Glutamatergic neuron (in vitro differentiated cells): Measurements from ENCODE around the gene COL13A1. TPM values are rescaled to one million over a fixed set of nuclear protein-coding genes. Genes with fewer than 3 reads are reported as not detected.

Experiments used
- DNase-seq: peaks from one replicate; pipeline ENCODE4 v3.0.0; 2022
- H3K27ac Mint-ChIP-seq: one replicate; pipeline ENCODE4 v1.8.0; 2020; ENCODE audit warnings: mild to moderate bottlenecking, mixed read lengths, inconsistent platforms; ENCODE audit not compliant: unreplicated experiment
- H3K27me3 Mint-ChIP-seq: one replicate; pipeline ENCODE4 v1.8.0; 2020; ENCODE audit warnings: mild to moderate bottlenecking, moderate library complexity, mixed read lengths, inconsistent platforms; ENCODE audit not compliant: unreplicated experiment
- H3K36me3 Mint-ChIP-seq: one replicate; pipeline ENCODE4 v1.8.0; 2020; ENCODE audit warnings: mild to moderate bottlenecking, mixed read lengths, inconsistent platforms; ENCODE audit not compliant: unreplicated experiment
- H3K4me1 Mint-ChIP-seq: one replicate; pipeline ENCODE4 v1.8.0; 2020; ENCODE audit warnings: mild to moderate bottlenecking, low read depth, mixed read lengths, inconsistent platforms; ENCODE audit not compliant: unreplicated experiment
- H3K4me3 Mint-ChIP-seq: one replicate; pipeline ENCODE4 v1.8.0; 2020; ENCODE audit warnings: mild to moderate bottlenecking, mixed read lengths, inconsistent platforms; ENCODE audit not compliant: unreplicated experiment
- H3K9me3 Mint-ChIP-seq: one replicate; pipeline ENCODE4 v1.8.0; 2020; ENCODE audit warnings: mild to moderate bottlenecking, moderate library complexity, mixed read lengths, inconsistent platforms; ENCODE audit not compliant: unreplicated experiment
- total RNA-seq: library from RNA; stranded (reverse); fragmentation: NEBNext Ultra II Directional; extraction: Animal tissue kit (Norgen Biotek cat#: 25700); gene quantifications from one replicate; pipeline ENCODE4 v1.2.1, GENCODE V29; 2021; ENCODE audit not compliant: unreplicated experiment
- TF ChIP-seq, protein P1 (sequence below): fragments of 200-600 bp; sonication (generic); IDR thresholded peaks from one replicate; pipeline ENCODE4 v1.5.0; 2021; ENCODE audit not compliant: partially characterized antibody, unreplicated experiment

Gene COL13A1
- total RNA-seq, 1 donor from 2014 or later = 8.5 TPM

DNA sequence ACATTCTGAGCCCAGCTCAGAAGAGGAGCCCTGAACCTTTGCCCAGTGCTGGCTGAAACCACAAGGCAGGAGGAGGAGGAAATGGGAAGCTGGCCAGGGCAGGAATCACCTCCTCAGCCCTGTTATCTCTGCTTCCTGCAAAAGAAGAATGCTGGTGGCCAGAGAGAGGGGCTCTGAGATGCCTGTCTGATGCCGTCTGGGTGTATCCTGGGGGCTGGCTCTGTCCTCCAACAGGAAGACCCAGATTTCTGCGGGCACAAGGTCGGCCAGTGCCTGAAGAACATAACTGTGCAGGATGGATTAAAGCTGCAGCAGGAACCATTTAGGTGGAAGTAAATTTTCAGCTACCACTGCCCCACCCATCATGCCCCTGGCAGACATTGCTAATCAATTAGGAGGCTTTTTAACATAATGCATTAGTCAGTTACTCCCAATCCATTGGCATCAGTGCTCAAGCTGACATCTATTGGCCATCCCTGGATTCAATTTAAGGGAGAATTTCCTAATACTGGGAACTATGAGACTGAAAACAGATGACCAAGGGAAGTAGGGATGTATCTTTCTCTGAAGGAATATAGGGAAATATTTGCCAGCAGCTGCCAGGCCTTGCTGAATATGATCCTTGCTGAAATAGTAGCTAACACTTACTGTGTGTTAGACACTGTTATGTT lies 67.7 kb downstream of the COL13A1 start:
- Mint-ChIP-seq H3K4me1 (peaks cover 14% of the 10 kb centered on the region), H3K9me3 (peaks cover 3% of the 10 kb centered on the region), H3K4me3 (no peak overlapping the region), H3K27ac (no peak overlapping the region), H3K36me3 (no peaks in the 10 kb centered on the region), H3K27me3 (peaks cover 13% of the 10 kb centered on the region)
- no peak for DNase-seq
- TF ChIP-seq, protein P1, sequence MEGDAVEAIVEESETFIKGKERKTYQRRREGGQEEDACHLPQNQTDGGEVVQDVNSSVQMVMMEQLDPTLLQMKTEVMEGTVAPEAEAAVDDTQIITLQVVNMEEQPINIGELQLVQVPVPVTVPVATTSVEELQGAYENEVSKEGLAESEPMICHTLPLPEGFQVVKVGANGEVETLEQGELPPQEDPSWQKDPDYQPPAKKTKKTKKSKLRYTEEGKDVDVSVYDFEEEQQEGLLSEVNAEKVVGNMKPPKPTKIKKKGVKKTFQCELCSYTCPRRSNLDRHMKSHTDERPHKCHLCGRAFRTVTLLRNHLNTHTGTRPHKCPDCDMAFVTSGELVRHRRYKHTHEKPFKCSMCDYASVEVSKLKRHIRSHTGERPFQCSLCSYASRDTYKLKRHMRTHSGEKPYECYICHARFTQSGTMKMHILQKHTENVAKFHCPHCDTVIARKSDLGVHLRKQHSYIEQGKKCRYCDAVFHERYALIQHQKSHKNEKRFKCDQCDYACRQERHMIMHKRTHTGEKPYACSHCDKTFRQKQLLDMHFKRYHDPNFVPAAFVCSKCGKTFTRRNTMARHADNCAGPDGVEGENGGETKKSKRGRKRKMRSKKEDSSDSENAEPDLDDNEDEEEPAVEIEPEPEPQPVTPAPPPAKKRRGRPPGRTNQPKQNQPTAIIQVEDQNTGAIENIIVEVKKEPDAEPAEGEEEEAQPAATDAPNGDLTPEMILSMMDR = no peak

DNA sequence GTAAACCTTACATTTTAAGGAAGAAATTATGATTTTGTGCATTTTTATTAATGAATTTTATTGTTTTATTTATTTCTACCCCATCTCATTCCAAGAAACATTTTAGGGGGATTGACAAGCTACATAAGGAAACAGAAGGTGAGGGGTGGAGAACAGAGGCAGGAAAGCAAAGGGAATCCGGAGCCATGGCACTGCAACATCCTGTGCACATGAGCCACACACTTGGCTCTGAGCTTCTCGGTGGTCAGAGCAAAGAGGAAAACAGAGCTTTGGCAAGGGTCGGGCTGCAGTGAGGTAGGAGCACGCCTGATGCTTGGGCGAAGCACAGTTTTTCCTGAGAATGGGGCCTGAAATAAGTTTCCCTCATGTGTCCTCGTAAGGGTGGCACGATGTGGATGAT lies 68.9 kb downstream of the COL13A1 start:
- H3K36me3 Mint-ChIP-seq = no peaks in the 10 kb centered on the region
- peaks cover 12% of the 10 kb centered on the region for H3K4me1 Mint-ChIP-seq
- H3K27ac Mint-ChIP-seq = no peak overlapping the region
- peaks cover 3% of the 10 kb centered on the region for H3K9me3 Mint-ChIP-seq
- H3K4me3 Mint-ChIP-seq = no peak overlapping the region
- TF ChIP-seq, protein P1 = no peak
- H3K27me3 Mint-ChIP-seq = peaks cover 13% of the 10 kb centered on the region
- no peak for DNase-seq

DNA sequence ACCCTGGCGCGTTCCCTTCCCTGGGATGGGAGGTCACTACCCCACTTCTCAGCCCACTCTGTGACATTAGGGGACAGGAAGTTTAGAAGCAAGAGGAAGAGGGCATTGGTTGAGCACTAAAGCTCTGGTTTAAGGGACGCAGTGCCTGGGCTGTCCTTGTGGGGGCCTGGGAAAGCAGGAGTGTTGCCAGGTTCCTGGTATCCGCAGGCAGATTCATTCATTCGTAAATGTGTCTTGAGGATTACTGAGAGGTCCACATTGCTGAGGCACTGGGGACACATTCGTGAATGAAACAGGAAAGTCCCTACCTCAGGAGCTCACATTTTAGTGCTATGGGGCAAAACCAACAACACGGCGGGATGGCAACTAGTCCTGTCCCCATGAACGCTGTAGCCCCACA lies 69.4 kb downstream of the COL13A1 start:
- H3K4me3 Mint-ChIP-seq = no peak overlapping the region
- peaks cover 14% of the 10 kb centered on the region for H3K4me1 Mint-ChIP-seq
- H3K27ac Mint-ChIP-seq = no peak overlapping the region
- TF ChIP-seq, protein P1 = no peak
- peaks cover 11% of the 10 kb centered on the region for H3K27me3 Mint-ChIP-seq
- H3K36me3 Mint-ChIP-seq = no peaks in the 10 kb centered on the region
- no peak for DNase-seq
- peaks cover 5% of the 10 kb centered on the region for H3K9me3 Mint-ChIP-seq

DNA sequence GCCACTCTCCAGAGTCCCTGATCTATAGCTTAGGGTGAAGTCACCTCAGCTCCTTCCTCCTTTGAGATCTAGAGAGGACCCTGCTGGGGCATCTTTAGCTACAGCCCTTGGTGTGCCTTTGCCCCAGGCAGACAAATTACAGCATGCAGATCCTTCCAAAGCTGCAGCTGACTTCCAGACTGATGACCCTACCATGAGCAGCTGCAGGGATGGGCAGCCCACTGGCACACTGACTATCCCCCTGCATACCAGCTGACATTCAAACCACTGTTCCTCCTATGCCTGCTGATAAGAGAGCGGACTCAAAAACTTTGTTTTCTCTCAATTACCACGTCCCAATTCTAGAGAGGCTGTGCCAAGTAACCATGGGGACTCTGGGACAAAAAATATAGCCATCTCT lies 70.6 kb downstream of the COL13A1 start:
- H3K27me3 Mint-ChIP-seq = peaks cover 13% of the 10 kb centered on the region
- peaks cover 17% of the 10 kb centered on the region for H3K4me1 Mint-ChIP-seq
- H3K4me3 Mint-ChIP-seq = no peak overlapping the region
- TF ChIP-seq, protein P1 = no peak
- H3K9me3 Mint-ChIP-seq = peaks cover 6% of the 10 kb centered on the region
- no peak for DNase-seq
- H3K27ac Mint-ChIP-seq = no peak overlapping the region
- peaks cover under 1% of the 10 kb centered on the region for H3K36me3 Mint-ChIP-seq

DNA sequence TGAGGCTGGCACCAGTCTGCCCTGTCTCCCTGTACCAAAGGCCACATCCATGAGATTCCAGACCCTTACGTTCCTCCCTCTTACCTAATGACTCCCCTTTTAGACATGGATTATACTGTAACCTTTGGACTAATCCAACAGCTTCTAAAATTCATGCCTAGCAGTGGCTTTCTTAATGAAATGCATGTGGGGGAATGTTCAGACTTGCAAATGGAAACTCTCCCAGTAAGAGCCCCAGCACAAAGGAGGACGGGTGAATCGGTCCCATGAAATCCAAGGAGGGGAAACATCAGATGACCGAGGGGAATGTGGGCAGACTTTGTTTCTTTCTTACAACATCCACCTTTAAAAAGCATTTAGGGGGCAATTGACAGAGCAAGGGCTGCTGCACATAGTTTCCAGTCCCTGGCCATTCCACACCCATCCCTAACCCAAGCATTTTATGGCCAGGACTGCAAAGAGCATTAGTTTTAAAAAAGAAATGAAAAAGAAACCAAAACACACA lies 71.5 kb downstream of the COL13A1 start:
- H3K4me1 Mint-ChIP-seq = peaks cover 26% of the 10 kb centered on the region
- H3K27me3 Mint-ChIP-seq = peaks cover 19% of the 10 kb centered on the region
- no peak overlapping the region for H3K27ac Mint-ChIP-seq
- H3K4me3 Mint-ChIP-seq = no peak overlapping the region
- no peak for DNase-seq
- TF ChIP-seq, protein P1 = no peak
- H3K36me3 Mint-ChIP-seq = peaks cover 7% of the 10 kb centered on the region
- peaks cover 14% of the 10 kb centered on the region for H3K9me3 Mint-ChIP-seq
